ENCODE results near the gene STEEP1. TPM values are rescaled to one million over a fixed set of nuclear protein-coding genes. Genes with fewer than 3 reads are reported as not detected.

STEEP1 gene
- total and polyA plus RNA-seq, 10 of the 15 experiments (the other 5 are each of a cell fraction or from before 2014, with no cell fraction given): 15.1 to 53.8 (median 26.0) TPM

Other genes with a start within 250 kb of the STEEP1 start
- 9.1 and 11.4 TPM in 2 replicates for gene SLC25A43, start 166.1 kb downstream of the STEEP1 start, total RNA-seq (2014; rRNA removed)
- 7.8 and 8.7 TPM in 2 replicates for gene SLC25A43, start 166.1 kb downstream of the STEEP1 start, total RNA-seq (2014; rRNA removed; fragmentation: Illumina TruSeq; extraction: Trizol)
- 7.9 and 8.2 TPM in 2 replicates for gene SLC25A43, start 166.1 kb downstream of the STEEP1 start, total RNA-seq (2021)
- 6.9 and 7.0 TPM in 2 replicates for gene SLC25A43, start 166.1 kb downstream of the STEEP1 start, polyA plus RNA-seq (2011; rRNA removed)
- 13.5 and 16.6 TPM in 2 replicates for gene SLC25A43, start 166.1 kb downstream of the STEEP1 start, polyA plus RNA-seq (2014; fragmentation: Illumina TruSeq; extraction: Trizol)
- gene SLC25A43, start 166.1 kb downstream of the STEEP1 start, polyA plus RNA-seq (2014; fragmentation: Nextera tagmentation; extraction: Ambion mirVana): 1 to 10 TPM; 2.5 to 3.0 TPM
- 6.5 and 6.8 TPM in 2 replicates for gene SLC25A43, start 166.1 kb downstream of the STEEP1 start, polyA plus RNA-seq (2014; rRNA removed)
- 1 to 10 TPM; 6.3 to 6.7 TPM for gene SLC25A43, start 166.1 kb downstream of the STEEP1 start, polyA plus RNA-seq (2016; fragmentation: Nextera tagmentation; extraction: Ambion mirVana)
- 397 and 425 TPM in 2 replicates for gene SLC25A5, start 97.0 kb downstream of the STEEP1 start, total RNA-seq (2014; rRNA removed)
- gene SLC25A5, start 97.0 kb downstream of the STEEP1 start, total RNA-seq (2014; rRNA removed; fragmentation: Illumina TruSeq; extraction: Trizol): 361 and 366 TPM in 2 replicates
- gene SLC25A5, start 97.0 kb downstream of the STEEP1 start, total RNA-seq (2021): 625 and 628 TPM in 2 replicates
- 282 and 438 TPM in 2 replicates for gene SLC25A5, start 97.0 kb downstream of the STEEP1 start, polyA plus RNA-seq (2011; rRNA removed)
- gene SLC25A5, start 97.0 kb downstream of the STEEP1 start, polyA plus RNA-seq (2014; fragmentation: Illumina TruSeq; extraction: Trizol): 464 and 490 TPM in 2 replicates
- 1,000 to 10,000 TPM; 2,068 to 3,863 TPM for gene SLC25A5, start 97.0 kb downstream of the STEEP1 start, polyA plus RNA-seq (2014; fragmentation: Nextera tagmentation; extraction: Ambion mirVana)
- gene SLC25A5, start 97.0 kb downstream of the STEEP1 start, polyA plus RNA-seq (2014; rRNA removed): 602 and 608 TPM in 2 replicates
- 100 to 1,000 TPM; 665 to 690 TPM for gene SLC25A5, start 97.0 kb downstream of the STEEP1 start, polyA plus RNA-seq (2016; fragmentation: Nextera tagmentation; extraction: Ambion mirVana)
- gene UBE2A, start 9.2 kb upstream of the STEEP1 start, total RNA-seq (2014; rRNA removed): 21.9 and 23.4 TPM in 2 replicates
- 42.8 and 43.5 TPM in 2 replicates for gene UBE2A, start 9.2 kb upstream of the STEEP1 start, total RNA-seq (2014; rRNA removed; fragmentation: Illumina TruSeq; extraction: Trizol)
- 45.8 and 46.9 TPM in 2 replicates for gene UBE2A, start 9.2 kb upstream of the STEEP1 start, total RNA-seq (2021)
- gene UBE2A, start 9.2 kb upstream of the STEEP1 start, polyA plus RNA-seq (2011; rRNA removed): 49.8 and 66.3 TPM in 2 replicates
- gene UBE2A, start 9.2 kb upstream of the STEEP1 start, polyA plus RNA-seq (2014; fragmentation: Illumina TruSeq; extraction: Trizol): 91.1 and 120 TPM in 2 replicates
- 10 to 100 TPM; 20.8 to 37.1 TPM for gene UBE2A, start 9.2 kb upstream of the STEEP1 start, polyA plus RNA-seq (2014; fragmentation: Nextera tagmentation; extraction: Ambion mirVana)
- gene UBE2A, start 9.2 kb upstream of the STEEP1 start, polyA plus RNA-seq (2014; rRNA removed): 90.8 and 97.2 TPM in 2 replicates
- gene UBE2A, start 9.2 kb upstream of the STEEP1 start, polyA plus RNA-seq (2016; fragmentation: Nextera tagmentation; extraction: Ambion mirVana): 100 to 1,000 TPM; 115 to 121 TPM
- gene NKRF, start 41.0 kb upstream of the STEEP1 start, total RNA-seq (2014; rRNA removed): 8.1 and 8.5 TPM in 2 replicates
- 15.7 and 16.6 TPM in 2 replicates for gene NKRF, start 41.0 kb upstream of the STEEP1 start, total RNA-seq (2014; rRNA removed; fragmentation: Illumina TruSeq; extraction: Trizol)
- 20.1 and 21.5 TPM in 2 replicates for gene NKRF, start 41.0 kb upstream of the STEEP1 start, total RNA-seq (2021)
- 14.4 and 19.6 TPM in 2 replicates for gene NKRF, start 41.0 kb upstream of the STEEP1 start, polyA plus RNA-seq (2011; rRNA removed)
- gene NKRF, start 41.0 kb upstream of the STEEP1 start, polyA plus RNA-seq (2014; fragmentation: Illumina TruSeq; extraction: Trizol): 20.3 and 25.3 TPM in 2 replicates
- gene NKRF, start 41.0 kb upstream of the STEEP1 start, polyA plus RNA-seq (2014; fragmentation: Nextera tagmentation; extraction: Ambion mirVana): 1 to 10 TPM; 6.2 to 9.5 TPM
- gene NKRF, start 41.0 kb upstream of the STEEP1 start, polyA plus RNA-seq (2014; rRNA removed): 9.9 and 10.7 TPM in 2 replicates
- gene NKRF, start 41.0 kb upstream of the STEEP1 start, polyA plus RNA-seq (2016; fragmentation: Nextera tagmentation; extraction: Ambion mirVana): 1 to 10 TPM; 8.4 to 9.0 TPM
- 139 and 150 TPM in 2 replicates for gene SEPTIN6, start 127.8 kb upstream of the STEEP1 start, total RNA-seq (2014; rRNA removed)
- 161 and 168 TPM in 2 replicates for gene SEPTIN6, start 127.8 kb upstream of the STEEP1 start, total RNA-seq (2014; rRNA removed; fragmentation: Illumina TruSeq; extraction: Trizol)
- gene SEPTIN6, start 127.8 kb upstream of the STEEP1 start, total RNA-seq (2021): 215 and 222 TPM in 2 replicates
- 240 and 297 TPM in 2 replicates for gene SEPTIN6, start 127.8 kb upstream of the STEEP1 start, polyA plus RNA-seq (2011; rRNA removed)
- 324 and 353 TPM in 2 replicates for gene SEPTIN6, start 127.8 kb upstream of the STEEP1 start, polyA plus RNA-seq (2014; fragmentation: Illumina TruSeq; extraction: Trizol)
- 10 to 100 TPM; 37.2 to 48.4 TPM for gene SEPTIN6, start 127.8 kb upstream of the STEEP1 start, polyA plus RNA-seq (2014; fragmentation: Nextera tagmentation; extraction: Ambion mirVana)
- 139 and 148 TPM in 2 replicates for gene SEPTIN6, start 127.8 kb upstream of the STEEP1 start, polyA plus RNA-seq (2014; rRNA removed)
- 100 to 1,000 TPM; 147 to 160 TPM for gene SEPTIN6, start 127.8 kb upstream of the STEEP1 start, polyA plus RNA-seq (2016; fragmentation: Nextera tagmentation; extraction: Ambion mirVana)
- 5.4 and 5.6 TPM in 2 replicates for gene SOWAHD, start 193.2 kb upstream of the STEEP1 start, total RNA-seq (2014; rRNA removed)
- 1.5 and 1.6 TPM in 2 replicates for gene SOWAHD, start 193.2 kb upstream of the STEEP1 start, total RNA-seq (2014; rRNA removed; fragmentation: Illumina TruSeq; extraction: Trizol)
- 7.4 and 7.8 TPM in 2 replicates for gene SOWAHD, start 193.2 kb upstream of the STEEP1 start, total RNA-seq (2021)
- 1.3 and 2.2 TPM in 2 replicates for gene SOWAHD, start 193.2 kb upstream of the STEEP1 start, polyA plus RNA-seq (2011; rRNA removed)
- gene SOWAHD, start 193.2 kb upstream of the STEEP1 start, polyA plus RNA-seq (2014; fragmentation: Illumina TruSeq; extraction: Trizol): 0.41 and 1.4 TPM in 2 replicates
- gene SOWAHD, start 193.2 kb upstream of the STEEP1 start, polyA plus RNA-seq (2014; fragmentation: Nextera tagmentation; extraction: Ambion mirVana): under 1 TPM; 0.27 to 0.69 TPM
- 5.7 and 6.1 TPM in 2 replicates for gene SOWAHD, start 193.2 kb upstream of the STEEP1 start, polyA plus RNA-seq (2014; rRNA removed)
- 1 to 10 TPM; 2.9 to 3.7 TPM for gene SOWAHD, start 193.2 kb upstream of the STEEP1 start, polyA plus RNA-seq (2016; fragmentation: Nextera tagmentation; extraction: Ambion mirVana)
- gene RPL39, start 226.2 kb upstream of the STEEP1 start, total RNA-seq (2014; rRNA removed): 1,792 and 2,082 TPM in 2 replicates
- gene RPL39, start 226.2 kb upstream of the STEEP1 start, total RNA-seq (2014; rRNA removed; fragmentation: Illumina TruSeq; extraction: Trizol): 3,753 and 4,112 TPM in 2 replicates
- gene RPL39, start 226.2 kb upstream of the STEEP1 start, total RNA-seq (2021): 2,274 and 2,439 TPM in 2 replicates
- 4,235 and 5,931 TPM in 2 replicates for gene RPL39, start 226.2 kb upstream of the STEEP1 start, polyA plus RNA-seq (2011; rRNA removed)
- 6,541 and 7,422 TPM in 2 replicates for gene RPL39, start 226.2 kb upstream of the STEEP1 start, polyA plus RNA-seq (2014; fragmentation: Illumina TruSeq; extraction: Trizol)
- gene RPL39, start 226.2 kb upstream of the STEEP1 start, polyA plus RNA-seq (2014; fragmentation: Nextera tagmentation; extraction: Ambion mirVana): 1,000 to 10,000 TPM; 4,146 to 5,350 TPM
- gene RPL39, start 226.2 kb upstream of the STEEP1 start, polyA plus RNA-seq (2014; rRNA removed): 2,881 and 3,581 TPM in 2 replicates
- gene RPL39, start 226.2 kb upstream of the STEEP1 start, polyA plus RNA-seq (2016; fragmentation: Nextera tagmentation; extraction: Ambion mirVana): 1,000 to 10,000 TPM; 1,812 to 1,889 TPM

All from GM12878 (cell line).